GM12878 (cell line): Measurements from ENCODE around the gene ARRDC1. TPM values are rescaled to one million over a fixed set of nuclear protein-coding genes. Genes with fewer than 3 reads are reported as not detected.

ENCODE experiments used
- BACH1 ChIP-seq: fragments of 450-650 bp; IDR thresholded peaks from 2 replicates; pipeline ENCODE4 v1.6.1; 2017; ENCODE audit warnings: mild to moderate bottlenecking, borderline replicate concordance
- BHLHE40 ChIP-seq, 2 experiments: fragments of 450-650 bp in 1 of 2; IDR thresholded peaks; 2 replicates each; pipeline ENCODE4 v1.6.1; 2011 to 2017; ENCODE audit warnings: low read depth in 2 of 2, borderline replicate concordance in 1 of 2, improper control_type of control experiment in 1 of 2, low read length in 1 of 2, mild to moderate bottlenecking in 1 of 2
- CBX5 ChIP-seq: sonication (generic); IDR thresholded peaks from 2 replicates; pipeline ENCODE4 v1.6.1; 2016; ENCODE audit warnings: low read depth, moderate library complexity, mild to moderate bottlenecking, inconsistent platforms
- CEBPB ChIP-seq, 2 experiments: fragments of 150-350 bp in 1 of 2; IDR thresholded peaks; 2 replicates each; pipeline ENCODE4 v1.6.1; 2012 to 2014; ENCODE audit warnings: low read depth in 2 of 2, low read length in 2 of 2, borderline replicate concordance in 1 of 2, inconsistent platforms in 1 of 2
- CHD4 ChIP-seq: fragments of 200-600 bp; sonication (generic); IDR thresholded peaks from 2 replicates; pipeline ENCODE4 v1.6.1; 2016; ENCODE audit warnings: mild to moderate bottlenecking
- EED ChIP-seq: sonication (generic); IDR thresholded peaks from 2 replicates; pipeline ENCODE4 v1.6.1; 2016; ENCODE audit warnings: antibody characterized with exemption, low read depth
- FOS ChIP-seq: IDR thresholded peaks from 3 replicates; pipeline ENCODE4 v1.6.1; 2011; ENCODE audit warnings: borderline replicate concordance; ENCODE audit not compliant: insufficient read length; ENCODE audit errors: extremely low read depth
- FOXM1 ChIP-seq: IDR thresholded peaks from 2 replicates; pipeline ENCODE4 v1.6.1; 2012; ENCODE audit warnings: low read depth, mild to moderate bottlenecking, inconsistent platforms, low read length, moderate library complexity
- HDAC2 ChIP-seq: fragments of 200-600 bp; sonication (generic); IDR thresholded peaks from 2 replicates; pipeline ENCODE4 v1.6.1; 2017
- HDGF ChIP-seq: fragments of 450-650 bp; IDR thresholded peaks from 2 replicates; pipeline ENCODE4 v1.6.1; 2016; ENCODE audit warnings: antibody characterized with exemption
- KLF5 ChIP-seq: fragments of 450-650 bp; IDR thresholded peaks from 2 replicates; pipeline ENCODE4 v1.6.1; 2014; ENCODE audit warnings: mild to moderate bottlenecking; ENCODE audit not compliant: partially characterized antibody
- NFYA ChIP-seq: IDR thresholded peaks from 2 replicates; pipeline ENCODE4 v1.6.1; 2011; ENCODE audit warnings: low read depth, mild to moderate bottlenecking, low read length, improper control_type of control experiment, borderline replicate concordance
- NFYB ChIP-seq: IDR thresholded peaks from 2 replicates; pipeline ENCODE4 v1.6.1; 2011; ENCODE audit warnings: low read depth, mild to moderate bottlenecking, low read length, improper control_type of control experiment, moderate library complexity; ENCODE audit not compliant: insufficient read depth
- NR2C2 ChIP-seq: IDR thresholded peaks from 2 replicates; pipeline ENCODE4 v1.6.1; 2011; ENCODE audit warnings: borderline replicate concordance, low read depth; ENCODE audit not compliant: control insufficient read depth, insufficient read length
- POLR2AphosphoS2 ChIP-seq: IDR thresholded peaks from 2 replicates; pipeline ENCODE4 v1.6.1; 2011; ENCODE audit warnings: low read depth, mild to moderate bottlenecking, low read length, improper control_type of control experiment, moderate library complexity
- POLR2AphosphoS5 ChIP-seq: IDR thresholded peaks from 2 replicates; pipeline ENCODE4 v1.6.1; 2011; ENCODE audit warnings: mild to moderate bottlenecking, low read length, inconsistent platforms
- RELA ChIP-seq: fragments of 450-650 bp; IDR thresholded peaks from 2 replicates; pipeline ENCODE4 v1.8.0; 2014; ENCODE audit warnings: borderline replicate concordance; ENCODE audit not compliant: partially characterized antibody
- TCF7 ChIP-seq: IDR thresholded peaks from 2 replicates; pipeline ENCODE4 v1.6.1; 2014; ENCODE audit warnings: antibody characterized with exemption, borderline replicate concordance
- YY1 ChIP-seq: IDR thresholded peaks from 2 replicates; pipeline ENCODE4 v1.6.1; 2011; ENCODE audit warnings: low read depth, mild to moderate bottlenecking, low read length
- ZNF24 ChIP-seq: fragments of 450-650 bp; IDR thresholded peaks from 2 replicates; pipeline ENCODE4 v1.6.1; 2017; ENCODE audit warnings: antibody characterized with exemption, mild to moderate bottlenecking
- ZNF274 ChIP-seq: IDR thresholded peaks from one replicate; pipeline ENCODE4 v1.8.0; 2011; ENCODE audit not compliant: insufficient read length, insufficient read depth
- ZZZ3 ChIP-seq: IDR thresholded peaks from 2 replicates; pipeline ENCODE4 v1.6.1; 2011; ENCODE audit warnings: low read depth; ENCODE audit not compliant: control insufficient read depth, insufficient read length
- polyA plus RNA-seq, 11 experiments: library from polyadenylated mRNA; depleted of rRNA in 4 of 11; unstranded in 6 of 11; stranded (reverse) in 5 of 11; fragments of >200 nt; fragmentation: Nextera tagmentation in 4 of 11; fragmentation: Illumina TruSeq in 1 of 11; extraction: Ambion mirVana in 4 of 11; extraction: Trizol in 1 of 11; gene quantifications; 1 replicate in 1 of 11; 2 replicates in 10 of 11; pipeline versions ENCODE4 v1.2.1 to v1.2.3, GENCODE V29; 2011 to 2016; ENCODE audit warnings: inconsistent platforms in 2 of 11, missing spikeins in 2 of 11, low read depth in 1 of 11
- total RNA-seq, 4 experiments: library from RNA; depleted of rRNA in 3 of 4; stranded (reverse); fragments of >200 nt in 3 of 4; fragmentation: Illumina TruSeq in 1 of 4; extraction: Trizol in 1 of 4; gene quantifications; 2 replicates each; pipeline versions ENCODE4 v1.2.1 to v1.2.3, GENCODE V29; 2013 to 2021
- TF ChIP-seq, protein P1 (sequence below): fragments of 450-650 bp; IDR thresholded peaks from 2 replicates; pipeline ENCODE4 v1.6.1; 2017; ENCODE audit warnings: mild to moderate bottlenecking, low read depth, inconsistent platforms; ENCODE audit not compliant: poor library complexity, severe bottlenecking
- TF ChIP-seq, protein P2 (sequence below): fragments of 450-650 bp; IDR thresholded peaks from 2 replicates; pipeline ENCODE4 v1.6.1; 2018; ENCODE audit warnings: borderline replicate concordance, mild to moderate bottlenecking; ENCODE audit not compliant: partially characterized antibody

ARRDC1 gene
- total and polyA plus RNA-seq, 10 of the 15 experiments (the other 5 are each of a cell fraction or from before 2014, with no cell fraction given): 0.23 to 34.4 (median 20.9) TPM

DNA sequence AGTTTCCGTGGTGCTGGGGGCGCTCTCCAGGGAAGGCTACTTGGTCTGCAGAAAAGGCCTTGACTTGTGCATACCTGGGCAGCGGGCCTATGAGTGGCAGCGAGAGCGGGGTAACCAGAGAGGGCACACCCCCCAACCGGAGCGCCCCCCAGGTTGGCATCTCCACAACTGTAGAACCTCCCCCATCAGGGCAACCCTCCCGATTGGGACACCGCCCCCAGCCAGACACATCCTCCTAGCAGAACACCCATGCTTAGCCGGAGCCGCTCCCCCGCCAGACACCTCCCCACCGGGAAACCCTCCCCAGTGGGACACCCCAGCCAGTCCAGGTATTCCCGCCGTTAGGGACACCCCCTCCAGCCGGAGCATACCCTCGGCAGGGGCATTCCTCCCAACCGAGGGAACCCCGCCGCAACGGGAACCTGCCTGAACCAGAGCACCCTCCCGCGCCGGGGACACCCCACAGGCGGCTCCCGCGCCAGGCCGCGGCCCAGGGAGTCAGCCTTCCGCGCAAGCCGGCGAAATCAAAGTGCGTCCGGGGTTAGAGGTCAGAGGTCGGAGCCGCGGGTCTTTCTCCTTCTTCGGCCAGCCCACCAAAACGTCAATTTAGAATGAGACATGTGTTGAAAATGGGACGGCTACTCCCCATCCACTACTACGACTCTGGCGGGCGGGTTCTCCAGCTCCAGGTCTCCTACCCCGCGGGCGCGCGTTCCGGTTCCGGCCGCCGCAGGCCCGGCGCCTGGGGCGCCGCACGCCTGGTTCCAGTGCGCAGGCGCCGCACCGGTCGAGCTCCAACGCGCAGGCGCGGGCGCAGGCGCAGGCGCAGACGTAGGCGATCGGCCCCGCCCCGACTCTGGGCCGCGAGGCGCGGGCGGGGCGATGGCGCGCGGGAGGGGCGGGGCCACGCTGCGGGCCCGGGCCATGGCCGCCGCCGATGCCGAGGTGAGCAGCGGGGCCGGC is 12.9 kb downstream of the ARRDC1 start, which contains the start of gene EHMT1 (continued):
- TF ChIP-seq FOS (no peak), NR2C2 (peak; percentile 89), EED (no peak), CHD4 (no peak), NFYB (no peak), KLF5 (peak; percentile 66), POLR2AphosphoS2 (peak; percentile 66), RELA (peak; percentile 55), ZZZ3 (no peak), YY1 (peak; percentile 89; the same call in 1 of the 2 replicates), POLR2AphosphoS5 (peak; percentile 37; the same call in 1 of the 2 replicates), FOXM1 (no peak), ZNF274 (no peak), NFYA (no peak), BHLHE40 (IDR thresholded peaks at IDR 0.05; ENCODE audit: borderline replicate concordance in 1 of 2, low read depth in 2 of 2, low read length in 1 of 2) (peak in 1 of 2 experiments; percentile 83; a peak in 3 of 4 replicates), TCF7 (no peak), CEBPB (IDR thresholded peaks at IDR 0.05; ENCODE audit: borderline replicate concordance in 1 of 2, low read depth in 2 of 2, low read length in 2 of 2) (no peak), HDGF (0 out of 2 replicates have a peak, but pooled peaks have one; percentile 21), CBX5 (no peak), ZNF24 (no peak), HDAC2 (no peak), BACH1 (0 out of 2 replicates have a peak, but pooled peaks have one; percentile 18)
- TF ChIP-seq, protein P1, sequence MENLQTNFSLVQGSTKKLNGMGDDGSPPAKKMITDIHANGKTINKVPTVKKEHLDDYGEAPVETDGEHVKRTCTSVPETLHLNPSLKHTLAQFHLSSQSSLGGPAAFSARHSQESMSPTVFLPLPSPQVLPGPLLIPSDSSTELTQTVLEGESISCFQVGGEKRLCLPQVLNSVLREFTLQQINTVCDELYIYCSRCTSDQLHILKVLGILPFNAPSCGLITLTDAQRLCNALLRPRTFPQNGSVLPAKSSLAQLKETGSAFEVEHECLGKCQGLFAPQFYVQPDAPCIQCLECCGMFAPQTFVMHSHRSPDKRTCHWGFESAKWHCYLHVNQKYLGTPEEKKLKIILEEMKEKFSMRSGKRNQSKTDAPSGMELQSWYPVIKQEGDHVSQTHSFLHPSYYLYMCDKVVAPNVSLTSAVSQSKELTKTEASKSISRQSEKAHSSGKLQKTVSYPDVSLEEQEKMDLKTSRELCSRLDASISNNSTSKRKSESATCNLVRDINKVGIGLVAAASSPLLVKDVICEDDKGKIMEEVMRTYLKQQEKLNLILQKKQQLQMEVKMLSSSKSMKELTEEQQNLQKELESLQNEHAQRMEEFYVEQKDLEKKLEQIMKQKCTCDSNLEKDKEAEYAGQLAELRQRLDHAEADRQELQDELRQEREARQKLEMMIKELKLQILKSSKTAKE: no peak
- TF ChIP-seq, protein P2, sequence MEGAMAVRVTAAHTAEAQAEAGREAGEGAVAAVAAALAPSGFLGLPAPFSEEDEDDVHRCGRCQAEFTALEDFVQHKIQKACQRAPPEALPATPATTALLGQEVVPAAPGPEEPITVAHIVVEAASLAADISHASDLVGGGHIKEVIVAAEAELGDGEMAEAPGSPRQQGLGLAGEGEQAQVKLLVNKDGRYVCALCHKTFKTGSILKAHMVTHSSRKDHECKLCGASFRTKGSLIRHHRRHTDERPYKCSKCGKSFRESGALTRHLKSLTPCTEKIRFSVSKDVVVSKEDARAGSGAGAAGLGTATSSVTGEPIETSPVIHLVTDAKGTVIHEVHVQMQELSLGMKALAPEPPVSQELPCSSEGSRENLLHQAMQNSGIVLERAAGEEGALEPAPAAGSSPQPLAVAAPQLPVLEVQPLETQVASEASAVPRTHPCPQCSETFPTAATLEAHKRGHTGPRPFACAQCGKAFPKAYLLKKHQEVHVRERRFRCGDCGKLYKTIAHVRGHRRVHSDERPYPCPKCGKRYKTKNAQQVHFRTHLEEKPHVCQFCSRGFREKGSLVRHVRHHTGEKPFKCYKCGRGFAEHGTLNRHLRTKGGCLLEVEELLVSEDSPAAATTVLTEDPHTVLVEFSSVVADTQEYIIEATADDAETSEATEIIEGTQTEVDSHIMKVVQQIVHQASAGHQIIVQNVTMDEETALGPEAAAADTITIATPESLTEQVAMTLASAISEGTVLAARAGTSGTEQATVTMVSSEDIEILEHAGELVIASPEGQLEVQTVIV: no peak
